HepG2 (cell line): Measurements from ENCODE around the gene PSMD6. TPM values are rescaled to one million over a fixed set of nuclear protein-coding genes. Genes with fewer than 3 reads are reported as not detected.

Experiments used
- MED8 ChIP-seq: sonication (generic); formaldehyde crosslinking; IDR thresholded peaks from 2 replicates; pipeline ENCODE4 v1.8.1; 2023; ENCODE audit warnings: mild to moderate bottlenecking, missing genetic modification reagents; ENCODE audit not compliant: insufficient replicate concordance
- PHF5A ChIP-seq: IDR thresholded peaks from one replicate; pipeline ENCODE4 v1.6.1; 2018; ENCODE audit warnings: low read depth, missing genetic modification reagents; ENCODE audit not compliant: unreplicated experiment
- SPEN ChIP-seq: sonication (generic); formaldehyde crosslinking; IDR thresholded peaks from 2 replicates; pipeline ENCODE4 v1.5.1; 2020; ENCODE audit warnings: low read depth, mild to moderate bottlenecking, missing genetic modification reagents
- TBX3 ChIP-seq: fragments of 450-650 bp; IDR thresholded peaks from 2 replicates; pipeline ENCODE4 v1.6.1; 2017; ENCODE audit warnings: antibody characterized with exemption, mild to moderate bottlenecking, inconsistent platforms, borderline replicate concordance
- TOPORS ChIP-seq: sonication (generic); formaldehyde crosslinking; IDR thresholded peaks from 2 replicates; pipeline ENCODE4 v1.8.0; 2023; ENCODE audit warnings: mild to moderate bottlenecking, missing genetic modification reagents
- YEATS4 ChIP-seq: sonication (generic); formaldehyde crosslinking; IDR thresholded peaks from 2 replicates; pipeline ENCODE4 v1.4.0; 2020; ENCODE audit warnings: missing genetic modification reagents, borderline replicate concordance
- ZFY ChIP-seq: sonication (generic); formaldehyde crosslinking; IDR thresholded peaks from 2 replicates; pipeline ENCODE4 v1.4.0; 2020; ENCODE audit warnings: missing genetic modification reagents
- ZNF225 ChIP-seq: sonication (generic); formaldehyde crosslinking; IDR thresholded peaks from 2 replicates; pipeline ENCODE4 v1.4.0; 2020; ENCODE audit warnings: mild to moderate bottlenecking, missing genetic modification reagents
- ZNF703 ChIP-seq: sonication (generic); formaldehyde crosslinking; IDR thresholded peaks from 2 replicates; pipeline ENCODE4 v1.5.1; 2020; ENCODE audit warnings: missing genetic modification reagents, mild to moderate bottlenecking, moderate library complexity, borderline replicate concordance
- ZNF83 ChIP-seq: sonication (generic); formaldehyde crosslinking; IDR thresholded peaks from 2 replicates; pipeline ENCODE4 v1.4.0; 2020; ENCODE audit warnings: missing genetic modification reagents, mild to moderate bottlenecking, borderline replicate concordance
- polyA plus RNA-seq, 8 experiments: library from polyadenylated mRNA; depleted of rRNA in 3 of 8; stranded (reverse) in 7 of 8; unstranded in 1 of 8; fragments of >200 nt; fragmentation: Illumina TruSeq in 4 of 8; extraction: Trizol in 4 of 8; gene quantifications; 2 replicates each; pipeline versions ENCODE4 v1.2.1 to v1.2.3, GENCODE V29; 2011 to 2016; ENCODE audit warnings: low read depth in 4 of 8, missing spikeins in 1 of 8, mixed read lengths in 1 of 8; ENCODE audit not compliant: insufficient read depth in 1 of 8
- total RNA-seq, 5 experiments: library from RNA; depleted of rRNA; stranded (reverse); fragments of >200 nt; fragmentation: Illumina TruSeq; extraction: Trizol; gene quantifications; 2 replicates each; pipeline ENCODE4 v1.2.3, GENCODE V29; 2016; ENCODE audit warnings: low read depth in 1 of 5
- TF ChIP-seq, protein P1 (sequence below): sonication (generic); formaldehyde crosslinking; IDR thresholded peaks from 2 replicates; pipeline ENCODE4 v1.4.0; 2020; ENCODE audit warnings: missing genetic modification reagents, mild to moderate bottlenecking, borderline replicate concordance
- TF ChIP-seq, protein P2 (sequence below): sonication (generic); formaldehyde crosslinking; IDR thresholded peaks from 2 replicates; pipeline ENCODE4 v1.5.1; 2020; ENCODE audit warnings: mild to moderate bottlenecking, moderate library complexity, missing genetic modification reagents
- TF ChIP-seq, protein P3 (sequence below): sonication (generic); formaldehyde crosslinking; IDR thresholded peaks from 2 replicates; pipeline ENCODE4 v1.4.0; 2020; ENCODE audit warnings: missing genetic modification reagents
- TF ChIP-seq, protein P4 (sequence below): sonication (generic); formaldehyde crosslinking; IDR thresholded peaks from 2 replicates; pipeline ENCODE4 v1.8.1; 2023; ENCODE audit warnings: mild to moderate bottlenecking, inconsistent platforms, moderate library complexity, missing genetic modification reagents, borderline replicate concordance
- TF ChIP-seq, protein P5 (sequence below): sonication (generic); formaldehyde crosslinking; IDR thresholded peaks from 2 replicates; pipeline ENCODE4 v1.4.0; 2020; ENCODE audit warnings: missing genetic modification reagents, low read depth, mild to moderate bottlenecking, borderline replicate concordance

PSMD6 gene
- total and polyA plus RNA-seq, 2 of the 13 experiments (the other 11 are each of a cell fraction or from before 2014, with no cell fraction given) = 36.8 to 117 TPM

DNA sequence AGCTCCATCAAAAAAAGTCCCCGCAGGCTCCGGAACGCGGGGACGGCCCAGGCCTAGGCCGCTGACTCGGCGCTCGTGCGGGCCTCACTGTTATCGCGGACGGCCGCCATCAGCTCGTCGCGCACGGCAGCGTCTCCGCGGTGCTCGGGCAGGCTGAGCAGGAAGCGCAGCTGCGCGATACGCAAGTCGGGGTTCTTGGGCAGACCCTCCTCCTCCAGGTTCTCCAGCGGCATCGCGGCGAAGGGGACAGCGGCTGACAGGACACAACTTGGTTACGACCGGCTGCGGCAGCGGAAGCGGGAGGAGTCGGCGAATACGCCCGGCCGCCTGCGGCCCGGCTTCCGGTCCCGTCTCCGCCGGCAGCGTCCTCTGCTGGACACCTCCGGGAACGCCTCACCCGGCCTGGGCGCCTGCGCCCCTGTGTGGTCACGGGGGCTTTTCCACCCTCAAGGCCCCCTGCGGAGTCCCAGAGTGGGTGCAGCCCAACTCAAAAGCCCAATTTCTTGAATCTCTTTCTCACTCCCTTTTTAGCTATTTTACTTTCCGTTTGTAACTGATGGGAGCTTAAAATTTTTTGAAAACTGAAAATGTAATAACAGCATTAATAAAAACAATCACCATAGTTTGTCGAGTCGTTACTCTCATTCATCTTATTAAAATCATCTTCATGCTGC, at the start of gene PSMD6 (continued):
- TF ChIP-seq, protein P1, sequence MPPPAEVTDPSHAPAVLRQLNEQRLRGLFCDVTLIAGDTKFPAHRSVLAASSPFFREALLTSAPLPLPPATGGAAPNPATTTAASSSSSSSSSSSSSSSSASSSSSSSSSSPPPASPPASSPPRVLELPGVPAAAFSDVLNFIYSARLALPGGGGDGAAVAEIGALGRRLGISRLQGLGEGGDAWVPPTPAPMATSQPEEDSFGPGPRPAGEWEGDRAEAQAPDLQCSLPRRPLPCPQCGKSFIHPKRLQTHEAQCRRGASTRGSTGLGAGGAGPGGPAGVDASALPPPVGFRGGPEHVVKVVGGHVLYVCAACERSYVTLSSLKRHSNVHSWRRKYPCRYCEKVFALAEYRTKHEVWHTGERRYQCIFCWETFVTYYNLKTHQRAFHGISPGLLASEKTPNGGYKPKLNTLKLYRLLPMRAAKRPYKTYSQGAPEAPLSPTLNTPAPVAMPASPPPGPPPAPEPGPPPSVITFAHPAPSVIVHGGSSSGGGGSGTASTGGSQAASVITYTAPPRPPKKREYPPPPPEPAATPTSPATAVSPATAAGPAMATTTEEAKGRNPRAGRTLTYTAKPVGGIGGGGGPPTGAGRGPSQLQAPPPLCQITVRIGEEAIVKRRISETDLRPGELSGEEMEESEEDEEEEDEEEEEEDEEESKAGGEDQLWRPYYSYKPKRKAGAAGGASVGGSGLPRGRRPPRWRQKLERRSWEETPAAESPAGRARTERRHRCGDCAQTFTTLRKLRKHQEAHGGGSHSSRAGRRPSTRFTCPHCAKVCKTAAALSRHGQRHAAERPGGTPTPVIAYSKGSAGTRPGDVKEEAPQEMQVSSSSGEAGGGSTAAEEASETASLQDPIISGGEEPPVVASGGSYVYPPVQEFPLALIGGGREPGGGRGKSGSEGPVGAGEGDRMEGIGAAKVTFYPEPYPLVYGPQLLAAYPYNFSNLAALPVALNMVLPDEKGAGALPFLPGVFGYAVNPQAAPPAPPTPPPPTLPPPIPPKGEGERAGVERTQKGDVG (CRISPR knock-in tag) = 0 out of 2 replicates have a peak, but pooled peaks have one; percentile 44
- peak; percentile 91 for TF ChIP-seq YEATS4 (CRISPR knock-in tag)
- TF ChIP-seq ZNF225 = peak; percentile 98
- TF ChIP-seq ZFY = peak; percentile 99
- peak; percentile 68; the same call in 1 of the 2 replicates for TF ChIP-seq ZNF703 (CRISPR knock-in tag)
- peak; percentile 91 for TF ChIP-seq TOPORS (CRISPR knock-in tag)
- TF ChIP-seq SPEN (CRISPR knock-in tag) = peak; percentile 96
- TF ChIP-seq, protein P2, sequence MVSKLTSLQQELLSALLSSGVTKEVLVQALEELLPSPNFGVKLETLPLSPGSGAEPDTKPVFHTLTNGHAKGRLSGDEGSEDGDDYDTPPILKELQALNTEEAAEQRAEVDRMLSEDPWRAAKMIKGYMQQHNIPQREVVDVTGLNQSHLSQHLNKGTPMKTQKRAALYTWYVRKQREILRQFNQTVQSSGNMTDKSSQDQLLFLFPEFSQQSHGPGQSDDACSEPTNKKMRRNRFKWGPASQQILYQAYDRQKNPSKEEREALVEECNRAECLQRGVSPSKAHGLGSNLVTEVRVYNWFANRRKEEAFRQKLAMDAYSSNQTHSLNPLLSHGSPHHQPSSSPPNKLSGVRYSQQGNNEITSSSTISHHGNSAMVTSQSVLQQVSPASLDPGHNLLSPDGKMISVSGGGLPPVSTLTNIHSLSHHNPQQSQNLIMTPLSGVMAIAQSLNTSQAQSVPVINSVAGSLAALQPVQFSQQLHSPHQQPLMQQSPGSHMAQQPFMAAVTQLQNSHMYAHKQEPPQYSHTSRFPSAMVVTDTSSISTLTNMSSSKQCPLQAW (CRISPR knock-in tag) = peak; percentile 81
- TF ChIP-seq TBX3 = peak; percentile 33; the same call in 1 of the 2 replicates
- TF ChIP-seq, protein P3, sequence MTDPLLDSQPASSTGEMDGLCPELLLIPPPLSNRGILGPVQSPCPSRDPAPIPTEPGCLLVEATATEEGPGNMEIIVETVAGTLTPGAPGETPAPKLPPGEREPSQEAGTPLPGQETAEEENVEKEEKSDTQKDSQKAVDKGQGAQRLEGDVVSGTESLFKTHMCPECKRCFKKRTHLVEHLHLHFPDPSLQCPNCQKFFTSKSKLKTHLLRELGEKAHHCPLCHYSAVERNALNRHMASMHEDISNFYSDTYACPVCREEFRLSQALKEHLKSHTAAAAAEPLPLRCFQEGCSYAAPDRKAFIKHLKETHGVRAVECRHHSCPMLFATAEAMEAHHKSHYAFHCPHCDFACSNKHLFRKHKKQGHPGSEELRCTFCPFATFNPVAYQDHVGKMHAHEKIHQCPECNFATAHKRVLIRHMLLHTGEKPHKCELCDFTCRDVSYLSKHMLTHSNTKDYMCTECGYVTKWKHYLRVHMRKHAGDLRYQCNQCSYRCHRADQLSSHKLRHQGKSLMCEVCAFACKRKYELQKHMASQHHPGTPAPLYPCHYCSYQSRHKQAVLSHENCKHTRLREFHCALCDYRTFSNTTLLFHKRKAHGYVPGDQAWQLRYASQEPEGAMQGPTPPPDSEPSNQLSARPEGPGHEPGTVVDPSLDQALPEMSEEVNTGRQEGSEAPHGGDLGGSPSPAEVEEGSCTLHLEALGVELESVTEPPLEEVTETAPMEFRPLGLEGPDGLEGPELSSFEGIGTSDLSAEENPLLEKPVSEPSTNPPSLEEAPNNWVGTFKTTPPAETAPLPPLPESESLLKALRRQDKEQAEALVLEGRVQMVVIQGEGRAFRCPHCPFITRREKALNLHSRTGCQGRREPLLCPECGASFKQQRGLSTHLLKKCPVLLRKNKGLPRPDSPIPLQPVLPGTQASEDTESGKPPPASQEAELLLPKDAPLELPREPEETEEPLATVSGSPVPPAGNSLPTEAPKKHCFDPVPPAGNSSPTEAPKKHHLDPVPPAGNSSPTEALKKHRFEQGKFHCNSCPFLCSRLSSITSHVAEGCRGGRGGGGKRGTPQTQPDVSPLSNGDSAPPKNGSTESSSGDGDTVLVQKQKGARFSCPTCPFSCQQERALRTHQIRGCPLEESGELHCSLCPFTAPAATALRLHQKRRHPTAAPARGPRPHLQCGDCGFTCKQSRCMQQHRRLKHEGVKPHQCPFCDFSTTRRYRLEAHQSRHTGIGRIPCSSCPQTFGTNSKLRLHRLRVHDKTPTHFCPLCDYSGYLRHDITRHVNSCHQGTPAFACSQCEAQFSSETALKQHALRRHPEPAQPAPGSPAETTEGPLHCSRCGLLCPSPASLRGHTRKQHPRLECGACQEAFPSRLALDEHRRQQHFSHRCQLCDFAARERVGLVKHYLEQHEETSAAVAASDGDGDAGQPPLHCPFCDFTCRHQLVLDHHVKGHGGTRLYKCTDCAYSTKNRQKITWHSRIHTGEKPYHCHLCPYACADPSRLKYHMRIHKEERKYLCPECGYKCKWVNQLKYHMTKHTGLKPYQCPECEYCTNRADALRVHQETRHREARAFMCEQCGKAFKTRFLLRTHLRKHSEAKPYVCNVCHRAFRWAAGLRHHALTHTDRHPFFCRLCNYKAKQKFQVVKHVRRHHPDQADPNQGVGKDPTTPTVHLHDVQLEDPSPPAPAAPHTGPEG (CRISPR knock-in tag) = peak; percentile 92
- peak; percentile 82 for TF ChIP-seq PHF5A (CRISPR knock-in tag)
- TF ChIP-seq, protein P4, sequence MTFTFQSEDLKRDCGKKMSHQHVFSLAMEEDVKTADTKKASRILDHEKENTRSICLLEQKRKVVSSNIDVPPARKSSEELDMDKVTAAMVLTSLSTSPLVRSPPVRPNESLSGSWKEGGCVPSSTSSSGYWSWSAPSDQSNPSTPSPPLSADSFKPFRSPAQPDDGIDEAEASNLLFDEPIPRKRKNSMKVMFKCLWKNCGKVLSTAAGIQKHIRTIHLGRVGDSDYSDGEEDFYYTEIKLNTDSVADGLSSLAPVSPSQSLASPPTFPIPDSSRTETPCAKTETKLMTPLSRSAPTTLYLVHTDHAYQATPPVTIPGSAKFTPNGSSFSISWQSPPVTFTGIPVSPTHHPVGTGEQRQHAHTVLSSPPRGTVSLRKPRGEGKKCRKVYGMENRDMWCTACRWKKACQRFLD (CRISPR knock-in tag) = peak; percentile 70
- TF ChIP-seq, protein P5, sequence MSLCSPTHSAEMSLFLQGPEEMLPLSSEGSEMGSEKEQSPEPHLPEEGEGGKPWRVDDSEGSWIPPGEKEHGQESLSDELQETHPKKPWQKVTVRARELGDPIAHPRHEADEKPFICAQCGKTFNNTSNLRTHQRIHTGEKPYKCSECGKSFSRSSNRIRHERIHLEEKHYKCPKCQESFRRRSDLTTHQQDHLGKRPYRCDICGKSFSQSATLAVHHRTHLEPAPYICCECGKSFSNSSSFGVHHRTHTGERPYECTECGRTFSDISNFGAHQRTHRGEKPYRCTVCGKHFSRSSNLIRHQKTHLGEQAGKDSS (CRISPR knock-in tag) = peak; percentile 92; the same call in 1 of the 2 replicates
- TF ChIP-seq MED8 (CRISPR knock-in tag) = peak; percentile 74
- peak; percentile 65; the same call in 1 of the 2 replicates for TF ChIP-seq ZNF83
